Panc1 (cell line): ENCODE measurements around the gene PIGX.

Source experiments
- CTCF ChIP-seq: fragments of 450-650 bp; IDR thresholded peaks from 2 replicates; pipeline ENCODE4 v1.5.1; 2017; ENCODE audit warnings: mild to moderate bottlenecking
- POLR2AphosphoS5 ChIP-seq: IDR thresholded peaks from 2 replicates; pipeline ENCODE4 v1.6.1; 2012; ENCODE audit warnings: mild to moderate bottlenecking, low read depth, low read length, moderate library complexity
- REST ChIP-seq, 2 experiments: IDR thresholded peaks; 2 replicates each; pipeline ENCODE4 v1.6.1; 2011 to 2012; ENCODE audit warnings: low read depth in 2 of 2, control low read depth in 1 of 2, low read length in 1 of 2, mild to moderate bottlenecking in 1 of 2, moderate library complexity in 1 of 2; ENCODE audit not compliant: insufficient read depth in 1 of 2
- SIN3A ChIP-seq: IDR thresholded peaks from 2 replicates; pipeline ENCODE4 v1.6.1; 2012; ENCODE audit warnings: low read depth, mild to moderate bottlenecking, low read length, moderate library complexity, borderline replicate concordance; ENCODE audit not compliant: insufficient read depth

GRCh38 chr3:196699749-196700148 is 12.4 kb upstream of the PIGX start:
- TF ChIP-seq CTCF (no peak), REST (IDR thresholded peaks at IDR 0.05; ENCODE audit: insufficient read depth in 1 of 2, low read depth in 2 of 2, low read length in 1 of 2) (no peak), POLR2AphosphoS5 (no peak), SIN3A (no peak)
